Sigmoid colon (tissue), 7 donors: Measurements from ENCODE around the gene C8A. TPM values are rescaled to one million over a fixed set of nuclear protein-coding genes. Genes with fewer than 3 reads are reported as not detected.

Experiments used
- DNase-seq: peaks from one replicate; pipeline ENCODE4 v3.0.0-alpha.2; 2019
- H3K27ac ChIP-seq, 4 donors: fragments of 200-600 bp; sonication (generic); one replicate each; pipeline ENCODE4 v1.5.1; 2016 to 2019; ENCODE audit warnings: mild to moderate bottlenecking in 1 of 4
- H3K27me3 ChIP-seq, 3 donors: fragments of 200-600 bp; sonication (generic); one replicate each; pipeline ENCODE4 v1.5.1; 2019; ENCODE audit warnings: mild to moderate bottlenecking in 1 of 3
- H3K36me3 ChIP-seq, 4 donors: fragments of 200-600 bp; sonication (generic); one replicate each; pipeline ENCODE4 v1.5.1; 2016 to 2019
- H3K4me1 ChIP-seq, 4 donors: fragments of 200-600 bp; sonication (generic); one replicate each; pipeline ENCODE4 v1.5.1; 2017 to 2019
- H3K4me3 ChIP-seq, 4 donors: fragments of 200-600 bp; sonication (generic); one replicate each; pipeline ENCODE4 v1.5.1; 2017 to 2019; ENCODE audit warnings: mild to moderate bottlenecking in 2 of 4, moderate library complexity in 1 of 4
- H3K9me3 ChIP-seq, 4 donors: fragments of 200-600 bp in 3 of 4; sonication (generic) in 3 of 4; one replicate each; pipeline versions ENCODE4 v1.5.1 to v1.6.1; 2013 to 2019
- CTCF ChIP-seq, 4 experiments: fragments of 450-650 bp in 3 of 4; fragments of 200-600 bp in 1 of 4; IDR thresholded peaks; one replicate each; pipeline ENCODE4 v1.5.1; 2016 to 2019; ENCODE audit warnings: antibody characterized with exemption in 4 of 4, mild to moderate bottlenecking in 3 of 4, moderate library complexity in 2 of 4
- EP300 ChIP-seq, 4 donors: sonication (generic); formaldehyde crosslinking; IDR thresholded peaks; one replicate each; pipeline ENCODE4 v1.6.1; 2017; ENCODE audit warnings: antibody characterized with exemption in 4 of 4
- POLR2A ChIP-seq, 2 donors: fragments of 450-650 bp; IDR thresholded peaks; one replicate each; pipeline ENCODE4 v1.6.1; 2016; ENCODE audit warnings: antibody characterized with exemption in 2 of 2, mild to moderate bottlenecking in 2 of 2, moderate library complexity in 2 of 2
- POLR2AphosphoS5 ChIP-seq, 4 donors: sonication (generic); formaldehyde crosslinking; IDR thresholded peaks; one replicate each; pipeline ENCODE4 v1.6.1; 2017; ENCODE audit warnings: antibody characterized with exemption in 4 of 4
- WGBS, 2 donors: extraction: QIAGEN DNeasy Blood & Tissue Kit; methylation state at CpG; one replicate each; pipeline ENCODE4 v1.1.7; 2013; 5-methylcytosine and 5-hydroxymethylcytosine counted together
- intact Hi-C: fragments of 100-400 bp; cut with DNase I; formaldehyde crosslinking; loops from one replicate; pipeline ENCODE4 v1.15.1; 2023
- polyA plus RNA-seq, 3 donors: library from polyadenylated mRNA; stranded (reverse); fragments of 200-250 nt; gene quantifications; one replicate each; pipeline ENCODE4 v1.2.3, GENCODE V29; 2013
- total RNA-seq, 4 donors: library from RNA; depleted of rRNA; stranded (reverse); fragments of >200 nt; gene quantifications; one replicate each; pipeline ENCODE4 v1.1.0, GENCODE V29; 2016
- donor health status: healthy with polysubstance abuse.
- donor health status: Bipolar disorder and iron deficiency.
- donor health status: healthy.

Gene C8A
- total RNA-seq (not detected), polyA plus RNA-seq (not detected)

GRCh38 chr1:56854521-56855099 lies at the start of gene C8A:
Gene C8A, plus strand, starts transcription at chr1:56854797. Its CDS starts 105 bp downstream, at chr1:56854902.
- Histone ChIP-seq H3K27ac (no peak within 1 kb of the TSS), H3K4me1 (no peaks in the 10 kb centered on the region), H3K4me3 (no peak within 1 kb of the TSS), H3K36me3 (no peaks in the 10 kb centered on the region), H3K9me3 (no peaks in the 10 kb centered on the region), H3K27me3 (no peaks in the 10 kb centered on the region)
- TF ChIP-seq POLR2AphosphoS5 (IDR thresholded peaks at IDR 0.05) (no peak), EP300 (IDR thresholded peaks at IDR 0.05) (no peak), POLR2A (IDR thresholded peaks at IDR 0.05) (no peak), CTCF (IDR thresholded peaks at IDR 0.05) (no peak)
- no peak for DNase-seq
- WGBS, 2 donors = 27 to 68% methylated on average over 3 of the region's 3 CpGs
- intact Hi-C loops = no loop called here

DNA sequence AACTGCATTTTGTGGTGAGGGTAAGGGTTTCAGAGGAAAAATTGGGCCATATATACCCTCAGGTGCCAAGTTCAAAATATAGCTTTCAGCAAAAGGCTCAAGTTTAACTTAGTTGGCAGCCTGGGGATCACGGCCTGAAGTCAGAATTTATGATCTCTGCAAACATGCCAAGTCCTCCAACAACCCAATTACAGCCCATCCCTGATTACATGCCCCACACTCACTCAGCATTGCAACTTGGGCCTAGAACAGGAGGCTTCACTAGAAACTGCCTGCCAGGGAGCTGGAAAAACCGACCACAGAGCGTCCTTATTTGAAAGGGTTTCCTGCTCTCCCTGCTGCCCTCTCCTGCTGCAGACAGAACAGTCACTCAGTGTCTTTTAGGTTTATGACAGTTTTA lies 47.8 kb upstream of the C8A start:
- intact Hi-C loops = no loop called here
- H3K27ac ChIP-seq = no peak overlapping the region
- H3K36me3 ChIP-seq = no peaks in the 10 kb centered on the region
- WGBS, 2 donors = 6 to 39% methylated on average over 3 of the region's 3 CpGs
- no peaks in the 10 kb centered on the region for H3K9me3 ChIP-seq
- DNase-seq = no peak
- no peaks in the 10 kb centered on the region for H3K27me3 ChIP-seq
- no peak for TF ChIP-seq EP300 (IDR thresholded peaks at IDR 0.05)
- TF ChIP-seq POLR2A (IDR thresholded peaks at IDR 0.05) = no peak
- no peak for TF ChIP-seq CTCF (IDR thresholded peaks at IDR 0.05)
- no peak for TF ChIP-seq POLR2AphosphoS5 (IDR thresholded peaks at IDR 0.05)
- H3K4me1 ChIP-seq = no peaks in the 10 kb centered on the region
- H3K4me3 ChIP-seq = no peak overlapping the region

DNA sequence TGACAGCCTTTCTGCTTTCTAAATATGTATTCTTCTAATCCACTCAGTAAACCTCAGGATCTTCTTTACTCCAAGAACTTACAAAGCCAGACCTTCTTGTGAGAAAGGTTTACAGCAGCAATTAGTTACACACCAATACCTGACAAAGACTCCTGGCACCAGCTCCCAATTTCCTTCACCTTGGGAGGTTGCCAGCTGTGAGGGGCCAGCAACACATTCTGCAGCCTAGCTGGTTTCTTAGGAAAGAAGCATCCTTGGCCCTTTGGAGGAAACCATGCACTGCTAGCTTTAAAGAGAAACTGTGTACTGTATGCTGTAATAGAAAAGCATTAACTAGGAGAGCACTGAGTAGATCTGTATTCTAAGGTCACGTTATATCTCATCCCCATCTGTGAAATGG lies 46.2 kb upstream of the C8A start:
- TF ChIP-seq POLR2AphosphoS5 (IDR thresholded peaks at IDR 0.05) (no peak), POLR2A (IDR thresholded peaks at IDR 0.05) (no peak), EP300 (IDR thresholded peaks at IDR 0.05) (no peak), CTCF (IDR thresholded peaks at IDR 0.05) (no peak)
- no peak for DNase-seq
- 78 to 88% methylated on average over 1 of the region's 1 CpG for WGBS, 2 donors

GRCh38 chr1:56811331-56811730 lies 43.3 kb upstream of the C8A start:
- Histone ChIP-seq H3K27ac (no peak overlapping the region), H3K36me3 (no peaks in the 10 kb centered on the region), H3K9me3 (peaks cover 0 to 2% (median 0%) of the 10 kb centered on the region in 4 donors), H3K4me1 (no peaks in the 10 kb centered on the region), H3K27me3 (no peaks in the 10 kb centered on the region), H3K4me3 (no peak overlapping the region)
- 50 to 59% methylated on average over 2 of the region's 2 CpGs for WGBS, 2 donors
- intact Hi-C loops = no loop called here
- no peak for DNase-seq
- TF ChIP-seq CTCF (IDR thresholded peaks at IDR 0.05) (no peak), POLR2AphosphoS5 (IDR thresholded peaks at IDR 0.05) (no peak), POLR2A (IDR thresholded peaks at IDR 0.05) (no peak), EP300 (IDR thresholded peaks at IDR 0.05) (no peak)

More for the DNA sequence above, 46.2 kb upstream of the C8A start:
- H3K9me3 ChIP-seq = no peaks in the 10 kb centered on the region
- no peak overlapping the region for H3K27ac ChIP-seq
- intact Hi-C loops = no loop called here
- H3K4me1 ChIP-seq = no peaks in the 10 kb centered on the region
- no peak overlapping the region for H3K4me3 ChIP-seq
- no peaks in the 10 kb centered on the region for H3K27me3 ChIP-seq
- H3K36me3 ChIP-seq = no peaks in the 10 kb centered on the region

DNA sequence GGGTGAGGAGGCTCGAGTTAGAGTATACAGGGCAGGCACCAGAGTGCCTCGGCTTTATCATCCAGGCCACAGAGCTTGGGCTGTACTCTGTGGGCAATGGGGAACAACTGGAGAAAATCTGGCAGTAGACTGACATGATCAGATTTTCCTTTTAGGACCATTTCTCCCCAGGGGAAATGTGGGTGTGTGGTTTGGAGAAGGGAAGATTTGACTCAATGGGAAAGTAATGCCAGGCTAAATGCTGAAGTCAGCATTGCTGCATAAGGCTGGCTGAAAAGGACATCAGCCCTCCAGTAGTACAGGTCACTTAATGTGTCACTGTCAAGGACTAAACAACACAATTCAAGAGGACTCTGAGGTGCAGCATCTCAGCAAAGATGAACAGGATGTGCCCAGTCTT lies 40.4 kb upstream of the C8A start:
- 82 to 85% methylated on average over 2 of the region's 2 CpGs for WGBS, 2 donors
- no peak overlapping the region for H3K27ac ChIP-seq
- TF ChIP-seq EP300 (IDR thresholded peaks at IDR 0.05) = no peak
- no peak for TF ChIP-seq POLR2AphosphoS5 (IDR thresholded peaks at IDR 0.05)
- TF ChIP-seq CTCF (IDR thresholded peaks at IDR 0.05) = no peak
- TF ChIP-seq POLR2A (IDR thresholded peaks at IDR 0.05) = no peak
- intact Hi-C loops = no loop called here
- no peaks in the 10 kb centered on the region for H3K36me3 ChIP-seq
- H3K4me1 ChIP-seq = no peaks in the 10 kb centered on the region
- H3K4me3 ChIP-seq = no peak overlapping the region
- DNase-seq = no peak
- H3K27me3 ChIP-seq = no peaks in the 10 kb centered on the region
- H3K9me3 ChIP-seq = peaks cover 0 to 2% (median 0%) of the 10 kb centered on the region in 4 donors
